ENCODE data around the gene GIGYF2. TPM values are rescaled to one million over a fixed set of nuclear protein-coding genes. Genes with fewer than 3 reads are reported as not detected.

The GIGYF2 gene
- total RNA-seq, 1 experiment from 2014 or later = 55.3 TPM

GRCh38 chr2:232846055-232846454 is 148.9 kb downstream of the GIGYF2 start:
- no peak overlapping the region for H3K9ac ChIP-seq (ENCODE audit: extremely low read depth, insufficient read length, low read length)
- Mint-ChIP-seq H3K27me3 (ENCODE audit: low read depth) (no peaks in the 10 kb centered on the region), H3K36me3 (ENCODE audit: insufficient read depth in 1 of 3, low read depth in 3 of 3) (peaks cover 17 to 81% (median 69%) of the 10 kb centered on the region in 3 experiments; a peak in 6 of 7 replicates)

More at GRCh38 chr2:232846055-232846454, 148.9 kb downstream of the GIGYF2 start:
- H4K20me1 ChIP-seq (ENCODE audit: control insufficient read depth, insufficient read depth, insufficient read length) = no peaks in the 10 kb centered on the region
- TF ChIP-seq CTCF (conservative IDR thresholded peaks at IDR 0.05) = no peak
- H3K79me1 ChIP-seq (ENCODE audit: insufficient read depth, low read depth, low read length, poor library complexity, severe bottlenecking) = no peaks in the 10 kb centered on the region
- H2BK15ac ChIP-seq (ENCODE audit: low read depth, low read length) = no peak overlapping the region
- no peak overlapping the region for H2BK20ac ChIP-seq (ENCODE audit: low read depth, low read length, poor library complexity, severe bottlenecking)
- no peak overlapping the region for H3K4me2 ChIP-seq (ENCODE audit: insufficient read depth, insufficient read length, low read length)
- no peak overlapping the region for H4K8ac ChIP-seq (replicated peaks; ENCODE audit: insufficient read length, low read depth, low read length)
- no peak overlapping the region for H3T11ph ChIP-seq (ENCODE audit: low read length)
- H3K27me3 ChIP-seq (ENCODE audit: insufficient read depth, low read length) = no peaks in the 10 kb centered on the region
- no peak overlapping the region for H3K27ac ChIP-seq (ENCODE audit: insufficient read length, low read depth, low read length)
- Mint-ChIP-seq H3K27ac (no peak overlapping the region), H3K9me3 (no peaks in the 10 kb centered on the region), H3K4me1 (no peaks in the 10 kb centered on the region), H3K4me3 (no peak overlapping the region)
- H3K4ac ChIP-seq (ENCODE audit: low read depth, low read length) = no peak overlapping the region
- H4K5ac ChIP-seq (ENCODE audit: insufficient read length, low read depth, low read length) = no peak overlapping the region
- no peak overlapping the region for H3K14ac ChIP-seq (ENCODE audit: insufficient read depth, low read length)
- H2BK12ac ChIP-seq (ENCODE audit: insufficient read length, low read depth, low read length) = no peak overlapping the region
- no peak overlapping the region for H2AFZ ChIP-seq (ENCODE audit: low read length)
- no peak overlapping the region for H2BK5ac ChIP-seq (ENCODE audit: insufficient read length, low read length)
- no peak overlapping the region for H3K23ac ChIP-seq (ENCODE audit: insufficient read length, low read depth, low read length)
- H3K79me2 ChIP-seq (ENCODE audit: insufficient read depth, low read length) = no peaks in the 10 kb centered on the region
- H3K4me1 ChIP-seq (ENCODE audit: insufficient read depth, low read length) = no peaks in the 10 kb centered on the region
- H2BK120ac ChIP-seq (ENCODE audit: low read depth, low read length, poor library complexity, severe bottlenecking) = no peak overlapping the region
- H3K56ac ChIP-seq (ENCODE audit: insufficient read length, low read depth, low read length) = no peak overlapping the region
- no peaks in the 10 kb centered on the region for H3K9me3 ChIP-seq (ENCODE audit: control insufficient read depth, low read depth, low read length)
- no peaks in the 10 kb centered on the region for H3K23me2 ChIP-seq (ENCODE audit: insufficient read length, low read depth, low read length, poor library complexity, severe bottlenecking)
- H3K18ac ChIP-seq (ENCODE audit: insufficient read length, low read depth, low read length) = no peak overlapping the region
- no peak overlapping the region for H4K91ac ChIP-seq (ENCODE audit: insufficient read length, low read depth, low read length)
- no peak overlapping the region for H2AK5ac ChIP-seq (ENCODE audit: insufficient read length, low read length)
- no peak for DNase-seq

Data from H9 (cell line).